Lower leg skin (tissue), 3 donors: Measurements from ENCODE around the gene IFNA5.

Experiments
- CTCF ChIP-seq, 3 donors: fragments of 450-650 bp; IDR thresholded peaks; one replicate each; pipeline ENCODE4 v1.5.1; 2016; ENCODE audit warnings: antibody characterized with exemption in 3 of 3, mild to moderate bottlenecking in 3 of 3, moderate library complexity in 2 of 3
- POLR2A ChIP-seq, 2 donors: fragments of 450-650 bp; IDR thresholded peaks; one replicate each; pipeline ENCODE4 v1.6.1; 2016 to 2017; ENCODE audit warnings: antibody characterized with exemption in 2 of 2, mild to moderate bottlenecking in 1 of 2, moderate library complexity in 1 of 2

DNA sequence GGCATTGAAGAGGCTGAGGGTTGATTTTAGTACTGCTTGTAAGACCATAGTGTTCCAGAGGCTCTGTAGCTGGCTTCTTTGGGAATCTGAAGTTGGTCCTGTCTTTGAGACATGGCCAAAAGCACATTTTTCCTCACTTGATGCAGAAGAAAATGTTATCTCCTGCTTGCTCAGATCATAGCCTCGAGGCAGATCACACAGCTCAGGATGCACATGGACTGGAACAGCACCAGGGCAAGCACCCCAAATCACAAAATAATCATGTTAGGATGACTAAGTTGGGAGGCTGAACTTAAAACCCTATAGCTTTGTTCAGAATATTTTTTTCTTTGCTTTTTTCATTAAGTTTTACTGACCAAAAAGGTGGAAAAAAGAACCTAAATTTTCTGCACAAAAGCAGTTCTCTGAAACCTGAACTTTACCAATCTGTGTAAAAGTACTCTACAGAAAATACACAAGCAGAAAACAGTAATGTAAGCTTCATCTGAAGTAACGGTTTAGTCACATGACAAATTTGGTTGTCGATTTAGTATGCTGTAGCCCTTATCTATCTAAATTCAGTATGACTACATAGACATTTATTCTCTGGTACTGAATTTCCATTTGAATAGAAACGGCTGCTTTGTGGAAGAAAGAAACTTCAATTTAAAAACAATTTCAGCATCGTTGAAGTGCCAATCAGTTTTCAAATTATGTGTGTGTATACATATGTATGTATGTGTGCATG lies 26.7 kb upstream of the IFNA5 start:
- TF ChIP-seq CTCF (IDR thresholded peaks at IDR 0.05) (no peak), POLR2A (IDR thresholded peaks at IDR 0.05) (no peak)
